HepG2 (cell line): ENCODE data around the gene VPS4A. TPM values are rescaled to one million over a fixed set of nuclear protein-coding genes. Genes with fewer than 3 reads are reported as not detected.

Experiments used
- AHDC1 ChIP-seq: sonication (generic); formaldehyde crosslinking; IDR thresholded peaks from 2 replicates; pipeline ENCODE4 v1.5.1; 2020; ENCODE audit warnings: mild to moderate bottlenecking, missing genetic modification reagents, borderline replicate concordance
- DZIP1 ChIP-seq: sonication (generic); formaldehyde crosslinking; IDR thresholded peaks from 2 replicates; pipeline ENCODE4 v1.5.0; 2020; ENCODE audit warnings: mild to moderate bottlenecking, missing genetic modification reagents
- GABPB1 ChIP-seq: IDR thresholded peaks from 2 replicates; pipeline ENCODE4 v1.6.1; 2016; ENCODE audit warnings: mild to moderate bottlenecking, missing genetic modification reagents, moderate library complexity, missing compliant biosample characterization
- HNRNPH1 ChIP-seq: fragments of 200-400 bp; formaldehyde crosslinking; optimal IDR thresholded peaks from 2 replicates; pipeline ENCODE3; 2017; ENCODE audit warnings: mild to moderate bottlenecking, low read depth, low read length
- NFE2L2 ChIP-seq: fragments of 150-350 bp; IDR thresholded peaks from 2 replicates; pipeline ENCODE4 v1.6.1; 2014; ENCODE audit warnings: low read length
- RFX3 ChIP-seq: IDR thresholded peaks from 2 replicates; pipeline ENCODE4 v1.6.1; 2016; ENCODE audit warnings: missing biosample characterization, missing genetic modification reagents
- TARDBP ChIP-seq: sonication (generic); formaldehyde crosslinking; IDR thresholded peaks from 2 replicates; pipeline ENCODE4 v1.8.0; 2022; ENCODE audit warnings: mild to moderate bottlenecking, missing genetic modification reagents
- TCF7L2 ChIP-seq: IDR thresholded peaks from 2 replicates; pipeline ENCODE4 v1.6.1; 2011; ENCODE audit warnings: mild to moderate bottlenecking, low read depth, low read length, moderate library complexity
- TERF1 ChIP-seq: sonication (generic); formaldehyde crosslinking; IDR thresholded peaks from 2 replicates; pipeline ENCODE4 v1.8.0; 2022; ENCODE audit warnings: mild to moderate bottlenecking, missing genetic modification reagents, moderate library complexity
- ZNF382 ChIP-seq: sonication (generic); formaldehyde crosslinking; IDR thresholded peaks from 2 replicates; pipeline ENCODE4 v1.5.0; 2020; ENCODE audit warnings: missing genetic modification reagents, mild to moderate bottlenecking, borderline replicate concordance
- ZNF513 ChIP-seq: sonication (generic); formaldehyde crosslinking; conservative IDR thresholded peaks from 2 replicates; pipeline ENCODE4 v1.5.0; 2020; ENCODE audit warnings: missing genetic modification reagents
- ZNF543 ChIP-seq: sonication (generic); formaldehyde crosslinking; IDR thresholded peaks from 2 replicates; pipeline ENCODE4 v1.4.0; 2020; ENCODE audit warnings: mild to moderate bottlenecking, missing genetic modification reagents
- ZNF740 ChIP-seq: sonication (generic); formaldehyde crosslinking; IDR thresholded peaks from 2 replicates; pipeline ENCODE4 v1.4.0; 2020; ENCODE audit warnings: missing genetic modification reagents
- ZNF790 ChIP-seq: sonication (generic); formaldehyde crosslinking; IDR thresholded peaks from 2 replicates; pipeline ENCODE4 v1.8.0; 2022; ENCODE audit warnings: missing genetic modification reagents, mild to moderate bottlenecking, borderline replicate concordance
- polyA plus RNA-seq, 8 experiments: library from polyadenylated mRNA; depleted of rRNA in 3 of 8; stranded (reverse) in 7 of 8; unstranded in 1 of 8; fragments of >200 nt; fragmentation: Illumina TruSeq in 4 of 8; extraction: Trizol in 4 of 8; gene quantifications; 2 replicates each; pipeline versions ENCODE4 v1.2.1 to v1.2.3, GENCODE V29; 2011 to 2016; ENCODE audit warnings: low read depth in 4 of 8, missing spikeins in 1 of 8, mixed read lengths in 1 of 8; ENCODE audit not compliant: insufficient read depth in 1 of 8
- total RNA-seq, 5 experiments: library from RNA; depleted of rRNA; stranded (reverse); fragments of >200 nt; fragmentation: Illumina TruSeq; extraction: Trizol; gene quantifications; 2 replicates each; pipeline ENCODE4 v1.2.3, GENCODE V29; 2016; ENCODE audit warnings: low read depth in 1 of 5

The VPS4A gene
- total and polyA plus RNA-seq, 2 of the 13 experiments (the other 11 are each of a cell fraction or from before 2014, with no cell fraction given), result 13.2 to 27.9 TPM

- TF ChIP-seq AHDC1 (CRISPR knock-in tag) (no peak), ZNF543 (CRISPR knock-in tag) (no peak; the same call in 1 of the 2 replicates), ZNF790 (CRISPR knock-in tag) (peak; percentile 84; the same call in 1 of the 2 replicates), TERF1 (no peak), ZNF513 (CRISPR knock-in tag) (0 out of 2 replicates have a peak, but pooled peaks have one; percentile 64), TCF7L2 (no peak), ZNF382 (no peak), HNRNPH1 (no peak), RFX3 (CRISPR knock-in tag) (no peak), DZIP1 (CRISPR knock-in tag) (no peak; the same call in 1 of the 2 replicates), NFE2L2 (no peak), TARDBP (CRISPR knock-in tag) (no peak), ZNF740 (no peak), GABPB1 (CRISPR knock-in tag) (peak; percentile 50)
Measured at GRCh38 chr16:69311533-69312387, 610 bp downstream of the VPS4A start (continued).
